HG02610 (cell line): ENCODE measurements around the gene VASH2.

ENCODE experiments used
- ATAC-seq: cut with Tn5 transposase; IDR thresholded peaks from one replicate; pipeline ENCODE4 v1.9.1; 2021; ENCODE audit warnings: mild to moderate bottlenecking, moderate library complexity; ENCODE audit not compliant: unreplicated experiment

The VASH2 gene

GRCh38 chr1:212928323-212929291, 21.7 kb upstream of the VASH2 start:
- peak; percentile 90 for ATAC-seq

- ATAC-seq = peak; percentile 41
These were observed 19.2 kb upstream of the VASH2 start for GRCh38 chr1:212930986-212931678.

- no peak for ATAC-seq
These were observed 16.4 kb upstream of the VASH2 start for GRCh38 chr1:212933815-212934471.

GRCh38 chr1:212935387-212935981, 14.9 kb upstream of the VASH2 start:
- ATAC-seq = no peak

GRCh38 chr1:212937034-212937433, 13.3 kb upstream of the VASH2 start:
- ATAC-seq = no peak

- no peak for ATAC-seq
These were observed 11.5 kb upstream of the VASH2 start for GRCh38 chr1:212938846-212939245.

- ATAC-seq = no peak
These were observed 8.9 kb upstream of the VASH2 start for GRCh38 chr1:212941452-212941851.

- no peak for ATAC-seq
These were observed 7.5 kb upstream of the VASH2 start for GRCh38 chr1:212942679-212943392.

- no peak for ATAC-seq
These were observed 7.0 kb upstream of the VASH2 start for GRCh38 chr1:212943393-212943710.

- ATAC-seq = no peak
These were observed 6.0 kb upstream of the VASH2 start for GRCh38 chr1:212944229-212944901.

- ATAC-seq = no peak
These were observed 5.3 kb upstream of the VASH2 start for GRCh38 chr1:212945056-212945455.

- ATAC-seq = no peak
These were observed 4.7 kb upstream of the VASH2 start for GRCh38 chr1:212945463-212946160.

- ATAC-seq = no peak
These were observed 3.5 kb upstream of the VASH2 start for GRCh38 chr1:212946872-212947271.

- ATAC-seq = no peak
These were observed 570 bp upstream of the VASH2 start for GRCh38 chr1:212949771-212950170.

- no peak for ATAC-seq
These were observed 995 bp downstream of the VASH2 start for GRCh38 chr1:212951126-212951946.

GRCh38 chr1:212951947-212952640, 1.8 kb downstream of the VASH2 start:
- no peak for ATAC-seq

- no peak for ATAC-seq
These were observed 2.3 kb downstream of the VASH2 start for GRCh38 chr1:212952641-212952976.

- ATAC-seq = no peak
These were observed 3.0 kb downstream of the VASH2 start for GRCh38 chr1:212953321-212953720.
